GM12878 (cell line): ENCODE results near the gene NEURL3. TPM values are rescaled to one million over a fixed set of nuclear protein-coding genes. Genes with fewer than 3 reads are reported as not detected.

Source experiments
- ATAC-seq: fragments of 200-7000 bp; cut with Tn5 transposase; 3 replicates; pipeline ENCODE4 v1.9.1; 2020; ENCODE audit warnings: mild to moderate bottlenecking, moderate library complexity
- BruUV-seq: library from RNA; stranded (reverse); fragments of 400-500 nt; replicated peaks from 2 replicates; lab custom pipeline; 2021; lab: Mats Ljungman, UMichigan
- CTCF ChIA-PET: fragments of 300-600 bp; sonication (Branson Sonifier 250); formaldehyde crosslinking; extraction: SDS; loops from one replicate; lab custom pipeline; 2021; ENCODE audit warnings: inconsistent platforms; lab: Yijun Ruan, JAX
- POLR2A ChIA-PET: fragments of 350-600 bp; formaldehyde crosslinking; extraction: SDS; loops from one replicate; lab custom pipeline; 2021; ENCODE audit warnings: inconsistent platforms; lab: Charles Lee
- RAD21 ChIA-PET: fragments of 300-600 bp; sonication (Branson Sonifier 250); formaldehyde crosslinking; loops from one replicate; lab custom pipeline; 2023; ENCODE audit warnings: antibody characterized with exemption; ENCODE audit not compliant: unreplicated experiment; lab: Charles Lee
- SMC1A ChIA-PET: fragments of 300-600 bp; sonication (Branson Sonifier 250); formaldehyde crosslinking; loops from one replicate; lab custom pipeline; 2023; ENCODE audit not compliant: unreplicated experiment, uncharacterized antibody; lab: Charles Lee
- DNase-seq: peaks from one replicate; pipeline ENCODE4 v3.0.0-alpha.2; 2011; ENCODE audit warnings: low read depth, low spot score
- FAIRE-seq: peaks from 3 replicates; lab custom pipeline; 2011; peaks lifted over from hg19 to GRCh38; lab: Jason Lieb, UNC
- H2AFZ ChIP-seq: 2 replicates; pipeline ENCODE4 v1.6.0; 2011; ENCODE audit warnings: low read depth, low read length, control low read depth; ENCODE audit not compliant: control insufficient read depth
- H3K27ac ChIP-seq: 2 replicates; pipeline ENCODE4 v1.5.1; 2011; ENCODE audit warnings: control low read depth; ENCODE audit not compliant: control insufficient read depth, insufficient read depth
- H3K27me3 ChIP-seq, 2 experiments: replicated peaks in 1 of 2; 2 replicates each; pipeline versions ENCODE4 v1.6.0 to v1.6.1; 2011; ENCODE audit warnings: low read length in 1 of 2; ENCODE audit not compliant: control insufficient read depth in 2 of 2, insufficient read depth in 2 of 2
- H3K36me3 ChIP-seq, 2 experiments: 2 replicates each; pipeline ENCODE4 v1.5.1; 2011; ENCODE audit warnings: low read length in 1 of 2; ENCODE audit not compliant: control insufficient read depth in 2 of 2, insufficient read depth in 2 of 2
- H3K4me1 ChIP-seq: 2 replicates; pipeline ENCODE4 v1.6.1; 2011; ENCODE audit warnings: mild to moderate bottlenecking, low read length, moderate library complexity, mixed read lengths; ENCODE audit not compliant: control insufficient read depth, insufficient read depth
- H3K4me2 ChIP-seq: 2 replicates; pipeline ENCODE4 v1.6.0; 2011; ENCODE audit warnings: control low read depth; ENCODE audit not compliant: control insufficient read depth, insufficient read depth
- H3K4me3 ChIP-seq: fragments of 200-600 bp; sonication (generic); 2 replicates; pipeline ENCODE4 v1.5.1; 2016
- H3K79me2 ChIP-seq: 2 replicates; pipeline ENCODE4 v1.6.0; 2011; ENCODE audit warnings: low read length; ENCODE audit not compliant: control insufficient read depth, insufficient read depth
- H3K9ac ChIP-seq: 2 replicates; pipeline ENCODE4 v1.8.0; 2011; ENCODE audit warnings: low read length, control low read depth, mixed read lengths; ENCODE audit not compliant: control insufficient read depth, insufficient read depth
- H3K9me3 ChIP-seq: replicated peaks from 3 replicates; pipeline ENCODE4 v1.5.1; 2011; ENCODE audit warnings: mild to moderate bottlenecking, low read length; ENCODE audit not compliant: control insufficient read depth, insufficient read depth
- H4K20me1 ChIP-seq: 2 replicates; pipeline ENCODE4 v1.6.0; 2011; ENCODE audit not compliant: control insufficient read depth, insufficient read depth
- FOXK2 ChIP-seq: fragments of 450-650 bp; IDR thresholded peaks from 2 replicates; pipeline ENCODE4 v1.6.1; 2017; ENCODE audit warnings: mild to moderate bottlenecking, moderate library complexity
- HCFC1 ChIP-seq: fragments of 150-350 bp; IDR thresholded peaks from 2 replicates; pipeline ENCODE4 v1.6.1; 2014; ENCODE audit warnings: low read length
- MYB ChIP-seq: fragments of 150-350 bp; IDR thresholded peaks from 2 replicates; pipeline ENCODE4 v1.6.1; 2014; ENCODE audit warnings: mild to moderate bottlenecking, low read depth, low read length, borderline replicate concordance
- NFYA ChIP-seq: IDR thresholded peaks from 2 replicates; pipeline ENCODE4 v1.6.1; 2011; ENCODE audit warnings: low read depth, mild to moderate bottlenecking, low read length, improper control_type of control experiment, borderline replicate concordance
- WGBS: methylation state at CpG from one replicate; pipeline ENCODE4 v1.1.6; 2016; ENCODE audit warnings: low lambda C conversion rate; ENCODE audit not compliant: insufficient replicate concordance, insufficient coverage; ENCODE audit errors: missing lambda C conversion rate; 5-methylcytosine and 5-hydroxymethylcytosine counted together
- in situ Hi-C: fragments of 300-500 bp; cut with MboI; formaldehyde crosslinking; loops from 9 replicates; pipeline ENCODE4 v1.14.3; 2018; ENCODE audit warnings: mixed read lengths
- intact Hi-C: fragments of 100-400 bp; cut with micrococcal nuclease; formaldehyde crosslinking; loops from one replicate; pipeline ENCODE4 v1.14.2; 2022; ENCODE audit not compliant: unreplicated experiment
- polyA plus RNA-seq, 11 experiments: library from polyadenylated mRNA; depleted of rRNA in 4 of 11; unstranded in 6 of 11; stranded (reverse) in 5 of 11; fragments of >200 nt; fragmentation: Nextera tagmentation in 4 of 11; fragmentation: Illumina TruSeq in 1 of 11; extraction: Ambion mirVana in 4 of 11; extraction: Trizol in 1 of 11; gene quantifications; 1 replicate in 1 of 11; 2 replicates in 10 of 11; pipeline versions ENCODE4 v1.2.1 to v1.2.3, GENCODE V29; 2011 to 2016; ENCODE audit warnings: inconsistent platforms in 2 of 11, missing spikeins in 2 of 11, low read depth in 1 of 11
- total RNA-seq, 4 experiments: library from RNA; depleted of rRNA in 3 of 4; stranded (reverse); fragments of >200 nt in 3 of 4; fragmentation: Illumina TruSeq in 1 of 4; extraction: Trizol in 1 of 4; gene quantifications; 2 replicates each; pipeline versions ENCODE4 v1.2.1 to v1.2.3, GENCODE V29; 2013 to 2021
- TF ChIP-seq, protein P1 (sequence below): IDR thresholded peaks from 2 replicates; pipeline ENCODE4 v1.6.1; 2012; ENCODE audit warnings: mild to moderate bottlenecking, low read depth, low read length
- TF ChIP-seq, protein P2 (sequence below): IDR thresholded peaks from 2 replicates; pipeline ENCODE4 v1.6.1; 2012; ENCODE audit warnings: low read depth, low read length, improper control_type of control experiment
- TF ChIP-seq, protein P3 (sequence below), 3 experiments: IDR thresholded peaks in 2 of 3; conservative IDR thresholded peaks in 1 of 3; 2 replicates each; pipeline ENCODE4 v1.5.1; 2011; ENCODE audit warnings: low read depth in 3 of 3, low read length in 3 of 3, mild to moderate bottlenecking in 3 of 3, control low read depth in 2 of 3, moderate library complexity in 2 of 3, inconsistent platforms in 1 of 3, mixed read lengths in 1 of 3; ENCODE audit not compliant: control insufficient read depth in 2 of 3, insufficient read depth in 1 of 3; ENCODE audit errors: extremely low read depth in 1 of 3
- TF ChIP-seq, protein P4 (sequence below): fragments of 450-650 bp; IDR thresholded peaks from 2 replicates; pipeline ENCODE4 v1.6.1; 2017; ENCODE audit warnings: borderline replicate concordance

The NEURL3 gene
- total and polyA plus RNA-seq, 10 of the 15 experiments (the other 5 are each of a cell fraction or from before 2014, with no cell fraction given): 0.03 to 6.3 (median 0.47) TPM

- peak; percentile 21 for ATAC-seq
- no peak for TF ChIP-seq HCFC1
- TF ChIP-seq, protein P1, sequence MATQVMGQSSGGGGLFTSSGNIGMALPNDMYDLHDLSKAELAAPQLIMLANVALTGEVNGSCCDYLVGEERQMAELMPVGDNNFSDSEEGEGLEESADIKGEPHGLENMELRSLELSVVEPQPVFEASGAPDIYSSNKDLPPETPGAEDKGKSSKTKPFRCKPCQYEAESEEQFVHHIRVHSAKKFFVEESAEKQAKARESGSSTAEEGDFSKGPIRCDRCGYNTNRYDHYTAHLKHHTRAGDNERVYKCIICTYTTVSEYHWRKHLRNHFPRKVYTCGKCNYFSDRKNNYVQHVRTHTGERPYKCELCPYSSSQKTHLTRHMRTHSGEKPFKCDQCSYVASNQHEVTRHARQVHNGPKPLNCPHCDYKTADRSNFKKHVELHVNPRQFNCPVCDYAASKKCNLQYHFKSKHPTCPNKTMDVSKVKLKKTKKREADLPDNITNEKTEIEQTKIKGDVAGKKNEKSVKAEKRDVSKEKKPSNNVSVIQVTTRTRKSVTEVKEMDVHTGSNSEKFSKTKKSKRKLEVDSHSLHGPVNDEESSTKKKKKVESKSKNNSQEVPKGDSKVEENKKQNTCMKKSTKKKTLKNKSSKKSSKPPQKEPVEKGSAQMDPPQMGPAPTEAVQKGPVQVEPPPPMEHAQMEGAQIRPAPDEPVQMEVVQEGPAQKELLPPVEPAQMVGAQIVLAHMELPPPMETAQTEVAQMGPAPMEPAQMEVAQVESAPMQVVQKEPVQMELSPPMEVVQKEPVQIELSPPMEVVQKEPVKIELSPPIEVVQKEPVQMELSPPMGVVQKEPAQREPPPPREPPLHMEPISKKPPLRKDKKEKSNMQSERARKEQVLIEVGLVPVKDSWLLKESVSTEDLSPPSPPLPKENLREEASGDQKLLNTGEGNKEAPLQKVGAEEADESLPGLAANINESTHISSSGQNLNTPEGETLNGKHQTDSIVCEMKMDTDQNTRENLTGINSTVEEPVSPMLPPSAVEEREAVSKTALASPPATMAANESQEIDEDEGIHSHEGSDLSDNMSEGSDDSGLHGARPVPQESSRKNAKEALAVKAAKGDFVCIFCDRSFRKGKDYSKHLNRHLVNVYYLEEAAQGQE: no peak
- TF ChIP-seq FOXK2: no peak
- TF ChIP-seq, protein P2, sequence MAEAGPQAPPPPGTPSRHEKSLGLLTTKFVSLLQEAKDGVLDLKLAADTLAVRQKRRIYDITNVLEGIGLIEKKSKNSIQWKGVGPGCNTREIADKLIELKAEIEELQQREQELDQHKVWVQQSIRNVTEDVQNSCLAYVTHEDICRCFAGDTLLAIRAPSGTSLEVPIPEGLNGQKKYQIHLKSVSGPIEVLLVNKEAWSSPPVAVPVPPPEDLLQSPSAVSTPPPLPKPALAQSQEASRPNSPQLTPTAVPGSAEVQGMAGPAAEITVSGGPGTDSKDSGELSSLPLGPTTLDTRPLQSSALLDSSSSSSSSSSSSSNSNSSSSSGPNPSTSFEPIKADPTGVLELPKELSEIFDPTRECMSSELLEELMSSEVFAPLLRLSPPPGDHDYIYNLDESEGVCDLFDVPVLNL: no peak
- TF ChIP-seq, protein P3, sequence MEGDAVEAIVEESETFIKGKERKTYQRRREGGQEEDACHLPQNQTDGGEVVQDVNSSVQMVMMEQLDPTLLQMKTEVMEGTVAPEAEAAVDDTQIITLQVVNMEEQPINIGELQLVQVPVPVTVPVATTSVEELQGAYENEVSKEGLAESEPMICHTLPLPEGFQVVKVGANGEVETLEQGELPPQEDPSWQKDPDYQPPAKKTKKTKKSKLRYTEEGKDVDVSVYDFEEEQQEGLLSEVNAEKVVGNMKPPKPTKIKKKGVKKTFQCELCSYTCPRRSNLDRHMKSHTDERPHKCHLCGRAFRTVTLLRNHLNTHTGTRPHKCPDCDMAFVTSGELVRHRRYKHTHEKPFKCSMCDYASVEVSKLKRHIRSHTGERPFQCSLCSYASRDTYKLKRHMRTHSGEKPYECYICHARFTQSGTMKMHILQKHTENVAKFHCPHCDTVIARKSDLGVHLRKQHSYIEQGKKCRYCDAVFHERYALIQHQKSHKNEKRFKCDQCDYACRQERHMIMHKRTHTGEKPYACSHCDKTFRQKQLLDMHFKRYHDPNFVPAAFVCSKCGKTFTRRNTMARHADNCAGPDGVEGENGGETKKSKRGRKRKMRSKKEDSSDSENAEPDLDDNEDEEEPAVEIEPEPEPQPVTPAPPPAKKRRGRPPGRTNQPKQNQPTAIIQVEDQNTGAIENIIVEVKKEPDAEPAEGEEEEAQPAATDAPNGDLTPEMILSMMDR (IDR thresholded peaks at IDR 0.05 in 2 of 3, conservative IDR thresholded peaks at IDR 0.05 in 1 of 3; ENCODE audit: control insufficient read depth in 2 of 3, extremely low read depth in 1 of 3, insufficient read depth in 1 of 3, low read depth in 3 of 3, low read length in 3 of 3): no peak
- TF ChIP-seq, protein P4, sequence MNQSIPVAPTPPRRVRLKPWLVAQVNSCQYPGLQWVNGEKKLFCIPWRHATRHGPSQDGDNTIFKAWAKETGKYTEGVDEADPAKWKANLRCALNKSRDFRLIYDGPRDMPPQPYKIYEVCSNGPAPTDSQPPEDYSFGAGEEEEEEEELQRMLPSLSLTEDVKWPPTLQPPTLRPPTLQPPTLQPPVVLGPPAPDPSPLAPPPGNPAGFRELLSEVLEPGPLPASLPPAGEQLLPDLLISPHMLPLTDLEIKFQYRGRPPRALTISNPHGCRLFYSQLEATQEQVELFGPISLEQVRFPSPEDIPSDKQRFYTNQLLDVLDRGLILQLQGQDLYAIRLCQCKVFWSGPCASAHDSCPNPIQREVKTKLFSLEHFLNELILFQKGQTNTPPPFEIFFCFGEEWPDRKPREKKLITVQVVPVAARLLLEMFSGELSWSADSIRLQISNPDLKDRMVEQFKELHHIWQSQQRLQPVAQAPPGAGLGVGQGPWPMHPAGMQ: no peak
- no peak for TF ChIP-seq NFYA
- no peak for TF ChIP-seq MYB
These were observed 18.5 kb downstream of the NEURL3 start for GRCh38 chr2:96486696-96487095.

More at GRCh38 chr2:96486696-96487095, 18.5 kb downstream of the NEURL3 start:
- H4K20me1 ChIP-seq: no peaks in the 10 kb centered on the region
- peaks cover 7% of the 10 kb centered on the region for H3K79me2 ChIP-seq
- intact Hi-C loops: loop anchor here (1.0 to 5.0 kb wide), 3 partner anchors 20 to 149 kb away; partner anchors contain the start of gene NCAPH
- H3K36me3 ChIP-seq: no peaks in the 10 kb centered on the region
- RAD21 ChIA-PET: interaction anchor here (0.9 to 1.0 kb wide), 3 partner anchors 15 to 142 kb away, joined by 3 read pairs; no protein-coding TSS in a partner anchor
- H3K27me3 ChIP-seq: no peaks in the 10 kb centered on the region
- no peak for FAIRE-seq
- SMC1A ChIA-PET: interaction anchor here (0.9 to 3.2 kb wide), 7 partner anchors 12 to 48 kb away, joined by 3 to 13 read pairs (median 4); partner anchors contain the start of genes ARID5A and NEURL3
- 2% methylated on average over 3 of the region's 3 CpGs for WGBS
- H3K4me1 ChIP-seq: peaks cover 23% of the 10 kb centered on the region
- H2AFZ ChIP-seq: no peak overlapping the region
- CTCF ChIA-PET: interaction anchor here (0.9 to 1.7 kb wide), 3 partner anchors 22 to 626 kb away, joined by 3 to 7 read pairs (median 3); partner anchors contain the start of gene ANKRD36
- POLR2A ChIA-PET: interaction anchor here (0.6 to 1.6 kb wide), 11 partner anchors 11 to 484 kb away, joined by 3 to 8 read pairs (median 4); no protein-coding TSS in a partner anchor
- H3K27ac ChIP-seq: peak overlapping the region; percentile 95
- no peak for DNase-seq
- TSS peak; percentile 95 for BruUV-seq
- peak overlapping the region; percentile 82 for H3K4me2 ChIP-seq
- peak overlapping the region; percentile 84 for H3K4me3 ChIP-seq
- H3K9me3 ChIP-seq: peaks cover 2% of the 10 kb centered on the region; the same call in 2 of the 3 replicates
- peak overlapping the region; percentile 86 for H3K9ac ChIP-seq
- in situ Hi-C loops: no loop called here
